HepG2 (cell line): ENCODE results near the gene AP1M1. TPM values are rescaled to one million over a fixed set of nuclear protein-coding genes. Genes with fewer than 3 reads are reported as not detected.
A peak's percentile ranks its signal among the peaks of the same experiment; 100 is the strongest.

Experiments
- ARID5B ChIP-seq: IDR thresholded peaks from 2 replicates; pipeline ENCODE4 v1.4.0; 2020; ENCODE audit warnings: mild to moderate bottlenecking, missing genetic modification reagents
- FOSL2 ChIP-seq: sonication (generic); formaldehyde crosslinking; IDR thresholded peaks from 2 replicates; pipeline ENCODE4 v1.4.0; 2020; ENCODE audit warnings: missing genetic modification reagents
- HDAC2 ChIP-seq: sonication (generic); formaldehyde crosslinking; IDR thresholded peaks from 2 replicates; pipeline ENCODE4 v1.4.0; 2020; ENCODE audit warnings: missing genetic modification reagents
- HNRNPH1 ChIP-seq: fragments of 200-400 bp; formaldehyde crosslinking; optimal IDR thresholded peaks from 2 replicates; pipeline ENCODE3; 2017; ENCODE audit warnings: mild to moderate bottlenecking, low read depth, low read length
- NRL ChIP-seq: sonication (generic); formaldehyde crosslinking; IDR thresholded peaks from 2 replicates; pipeline ENCODE4 v1.5.0; 2020; ENCODE audit warnings: missing genetic modification reagents, mild to moderate bottlenecking, moderate library complexity, borderline replicate concordance
- STAG1 ChIP-seq: sonication (generic); formaldehyde crosslinking; IDR thresholded peaks from 2 replicates; pipeline ENCODE4 v1.4.0; 2020; ENCODE audit warnings: missing genetic modification reagents
- THAP11 ChIP-seq: IDR thresholded peaks from 2 replicates; pipeline ENCODE4 v1.6.1; 2016; ENCODE audit warnings: missing biosample characterization, missing genetic modification reagents
- THYN1 ChIP-seq: sonication (generic); formaldehyde crosslinking; IDR thresholded peaks from 2 replicates; pipeline ENCODE4 v1.8.1; 2023; ENCODE audit warnings: low read depth, mild to moderate bottlenecking, moderate library complexity, missing genetic modification reagents, borderline replicate concordance
- ZBTB43 ChIP-seq: sonication (generic); formaldehyde crosslinking; conservative IDR thresholded peaks from 2 replicates; pipeline ENCODE4 v1.4.0; 2020; ENCODE audit warnings: missing genetic modification reagents
- ZNF451 ChIP-seq: sonication (generic); formaldehyde crosslinking; IDR thresholded peaks from 2 replicates; pipeline ENCODE4 v1.5.0; 2020; ENCODE audit warnings: mild to moderate bottlenecking, missing genetic modification reagents
- ZNF598 ChIP-seq: sonication (generic); formaldehyde crosslinking; IDR thresholded peaks from 2 replicates; pipeline ENCODE4 v1.5.1; 2020; ENCODE audit warnings: mild to moderate bottlenecking, missing genetic modification reagents, borderline replicate concordance
- ZNF746 ChIP-seq: sonication (generic); formaldehyde crosslinking; IDR thresholded peaks from 2 replicates; pipeline ENCODE4 v1.8.0; 2022; ENCODE audit warnings: mild to moderate bottlenecking, missing genetic modification reagents
- ZNF850 ChIP-seq: sonication (generic); formaldehyde crosslinking; conservative IDR thresholded peaks from 2 replicates; pipeline ENCODE4 v1.9.0; 2021; ENCODE audit warnings: mild to moderate bottlenecking, missing genetic modification reagents
- polyA plus RNA-seq, 8 experiments: library from polyadenylated mRNA; depleted of rRNA in 3 of 8; stranded (reverse) in 7 of 8; unstranded in 1 of 8; fragments of >200 nt; fragmentation: Illumina TruSeq in 4 of 8; extraction: Trizol in 4 of 8; gene quantifications; 2 replicates each; pipeline versions ENCODE4 v1.2.1 to v1.2.3, GENCODE V29; 2011 to 2016; ENCODE audit warnings: low read depth in 4 of 8, missing spikeins in 1 of 8, mixed read lengths in 1 of 8; ENCODE audit not compliant: insufficient read depth in 1 of 8
- total RNA-seq, 5 experiments: library from RNA; depleted of rRNA; stranded (reverse); fragments of >200 nt; fragmentation: Illumina TruSeq; extraction: Trizol; gene quantifications; 2 replicates each; pipeline ENCODE4 v1.2.3, GENCODE V29; 2016; ENCODE audit warnings: low read depth in 1 of 5
- TF ChIP-seq, protein P1 (sequence below): sonication (generic); formaldehyde crosslinking; IDR thresholded peaks from one replicate; pipeline ENCODE4 v1.5.1; 2020; ENCODE audit warnings: mild to moderate bottlenecking, missing genetic modification reagents; ENCODE audit errors: not compliant biosample characterization

Gene AP1M1
- total and polyA plus RNA-seq, 2 of the 13 experiments (the other 11 are each of a cell fraction or from before 2014, with no cell fraction given), result 34.4 to 46.1 TPM

- no peak for TF ChIP-seq ZBTB43
- TF ChIP-seq NRL (CRISPR knock-in tag), result no peak
- TF ChIP-seq FOSL2, result peak; percentile 72
- peak; percentile 81; the same call in 1 of the 2 replicates for TF ChIP-seq HDAC2 (CRISPR knock-in tag)
- TF ChIP-seq ZNF850 (CRISPR knock-in tag), result no peak
- peak; percentile 75 for TF ChIP-seq THAP11 (CRISPR knock-in tag)
- peak; percentile 49 for TF ChIP-seq HNRNPH1
- TF ChIP-seq THYN1, result no peak
- no peak for TF ChIP-seq ZNF451 (CRISPR knock-in tag)
- TF ChIP-seq, protein P1, sequence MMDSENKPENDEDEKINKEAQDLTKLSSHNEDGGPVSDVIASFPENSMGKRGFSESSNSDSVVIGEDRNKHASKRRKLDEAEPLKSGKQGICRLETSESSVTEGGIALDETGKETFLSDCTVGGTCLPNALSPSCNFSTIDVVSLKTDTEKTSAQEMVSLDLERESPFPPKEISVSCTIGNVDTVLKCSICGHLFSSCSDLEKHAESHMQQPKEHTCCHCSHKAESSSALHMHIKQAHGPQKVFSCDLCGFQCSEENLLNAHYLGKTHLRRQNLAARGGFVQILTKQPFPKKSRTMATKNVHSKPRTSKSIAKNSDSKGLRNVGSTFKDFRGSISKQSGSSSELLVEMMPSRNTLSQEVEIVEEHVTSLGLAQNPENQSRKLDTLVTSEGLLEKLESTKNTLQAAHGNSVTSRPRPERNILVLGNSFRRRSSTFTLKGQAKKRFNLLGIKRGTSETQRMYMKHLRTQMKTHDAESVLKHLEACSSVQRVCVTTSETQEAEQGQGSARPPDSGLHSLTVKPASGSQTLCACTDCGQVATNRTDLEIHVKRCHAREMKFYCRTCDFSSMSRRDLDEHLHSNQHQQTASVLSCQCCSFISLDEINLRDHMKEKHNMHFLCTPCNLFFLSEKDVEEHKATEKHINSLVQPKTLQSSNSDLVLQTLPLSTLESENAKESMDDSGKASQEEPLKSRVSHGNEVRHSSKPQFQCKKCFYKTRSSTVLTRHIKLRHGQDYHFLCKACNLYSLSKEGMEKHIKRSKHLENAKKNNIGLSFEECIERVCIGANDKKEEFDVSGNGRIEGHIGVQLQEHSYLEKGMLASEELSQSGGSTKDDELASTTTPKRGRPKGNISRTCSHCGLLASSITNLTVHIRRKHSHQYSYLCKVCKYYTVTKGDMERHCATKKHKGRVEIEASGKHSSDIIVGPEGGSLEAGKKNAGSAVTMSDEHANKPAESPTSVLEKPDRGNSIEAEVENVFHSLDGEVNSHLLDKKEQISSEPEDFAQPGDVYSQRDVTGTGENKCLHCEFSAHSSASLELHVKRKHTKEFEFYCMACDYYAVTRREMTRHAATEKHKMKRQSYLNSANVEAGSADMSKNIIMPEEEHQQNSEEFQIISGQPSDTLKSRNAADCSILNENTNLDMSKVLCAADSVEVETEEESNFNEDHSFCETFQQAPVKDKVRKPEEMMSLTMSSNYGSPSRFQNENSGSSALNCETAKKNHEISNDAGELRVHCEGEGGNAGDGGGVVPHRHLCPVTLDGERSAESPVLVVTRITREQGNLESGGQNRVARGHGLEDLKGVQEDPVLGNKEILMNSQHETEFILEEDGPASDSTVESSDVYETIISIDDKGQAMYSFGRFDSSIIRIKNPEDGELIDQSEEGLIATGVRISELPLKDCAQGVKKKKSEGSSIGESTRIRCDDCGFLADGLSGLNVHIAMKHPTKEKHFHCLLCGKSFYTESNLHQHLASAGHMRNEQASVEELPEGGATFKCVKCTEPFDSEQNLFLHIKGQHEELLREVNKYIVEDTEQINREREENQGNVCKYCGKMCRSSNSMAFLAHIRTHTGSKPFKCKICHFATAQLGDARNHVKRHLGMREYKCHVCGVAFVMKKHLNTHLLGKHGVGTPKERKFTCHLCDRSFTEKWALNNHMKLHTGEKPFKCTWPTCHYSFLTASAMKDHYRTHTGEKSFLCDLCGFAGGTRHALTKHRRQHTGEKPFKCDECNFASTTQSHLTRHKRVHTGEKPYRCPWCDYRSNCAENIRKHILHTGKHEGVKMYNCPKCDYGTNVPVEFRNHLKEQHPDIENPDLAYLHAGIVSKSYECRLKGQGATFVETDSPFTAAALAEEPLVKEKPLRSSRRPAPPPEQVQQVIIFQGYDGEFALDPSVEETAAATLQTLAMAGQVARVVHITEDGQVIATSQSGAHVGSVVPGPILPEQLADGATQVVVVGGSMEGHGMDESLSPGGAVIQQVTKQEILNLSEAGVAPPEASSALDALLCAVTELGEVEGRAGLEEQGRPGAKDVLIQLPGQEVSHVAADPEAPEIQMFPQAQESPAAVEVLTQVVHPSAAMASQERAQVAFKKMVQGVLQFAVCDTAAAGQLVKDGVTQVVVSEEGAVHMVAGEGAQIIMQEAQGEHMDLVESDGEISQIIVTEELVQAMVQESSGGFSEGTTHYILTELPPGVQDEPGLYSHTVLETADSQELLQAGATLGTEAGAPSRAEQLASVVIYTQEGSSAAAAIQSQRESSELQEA, result no peak
- TF ChIP-seq STAG1 (CRISPR knock-in tag), result no peak
- 0 out of 2 replicates have a peak, but pooled peaks have one; percentile 19 for TF ChIP-seq ZNF598 (CRISPR knock-in tag)
- TF ChIP-seq ZNF746 (CRISPR knock-in tag), result 0 out of 2 replicates have a peak, but pooled peaks have one; percentile 51
- TF ChIP-seq ARID5B (CRISPR knock-in tag), result peak; percentile 84
Measured at GRCh38 chr19:16200038-16201010, 2.6 kb downstream of the AP1M1 start (continued).
